OCI-LY7 (cell line): ENCODE measurements around the gene KIF1A. TPM values are rescaled to one million over a fixed set of nuclear protein-coding genes. Genes with fewer than 3 reads are reported as not detected.

Experiments
- BruUV-seq: library from RNA; stranded (reverse); fragments of 400-500 nt; replicated peaks from 2 replicates; lab custom pipeline; 2021; lab: Mats Ljungman, UMichigan
- CTCF ChIA-PET: fragments of 300-600 bp; sonication (Branson Sonifier 250); formaldehyde crosslinking; loops from one replicate; lab custom pipeline; 2022; ENCODE audit warnings: antibody characterized with exemption; ENCODE audit not compliant: unreplicated experiment; lab: Charles Lee
- POLR2A ChIA-PET: fragments of 300-600 bp; sonication (Branson Sonifier 250); formaldehyde crosslinking; loops from one replicate; lab custom pipeline; 2022; ENCODE audit warnings: antibody characterized with exemption; lab: Charles Lee
- DNase-seq: peaks from one replicate; pipeline ENCODE4 v3.0.0-alpha.2; 2015; ENCODE audit warnings: low spot score
- H2AFZ ChIP-seq: fragments of 200-600 bp; sonication (generic), shearing (Covaris generic); 2 replicates; pipeline ENCODE4 v1.6.1; 2014; ENCODE audit warnings: mild to moderate bottlenecking, antibody characterized with exemption, low read length, moderate library complexity
- H3K27ac ChIP-seq: fragments of 200-600 bp; sonication (generic); 2 replicates; pipeline ENCODE4 v1.5.1; 2014; ENCODE audit warnings: mixed run types, low read depth, mild to moderate bottlenecking, moderate library complexity, low read length, inconsistent platforms; ENCODE audit not compliant: poor library complexity, severe bottlenecking
- H3K36me3 ChIP-seq: fragments of 200-600 bp; sonication (generic); 2 replicates; pipeline ENCODE4 v1.6.1; 2014; ENCODE audit warnings: mild to moderate bottlenecking, antibody characterized with exemption, low read length, moderate library complexity, mixed read lengths; ENCODE audit not compliant: insufficient read depth
- H3K4me1 ChIP-seq: fragments of 200-600 bp; sonication (generic); 2 replicates; pipeline ENCODE4 v1.5.1; 2014; ENCODE audit warnings: mild to moderate bottlenecking, low read length; ENCODE audit not compliant: insufficient read depth, poor library complexity, severe bottlenecking
- H3K4me2 ChIP-seq: fragments of 200-600 bp; sonication (generic); 2 replicates; pipeline ENCODE4 v1.6.1; 2014; ENCODE audit warnings: mild to moderate bottlenecking, low read length
- H3K4me3 ChIP-seq: fragments of 200-600 bp; sonication (generic); 2 replicates; pipeline ENCODE4 v1.5.1; 2014; ENCODE audit warnings: mild to moderate bottlenecking, low read depth, low read length; ENCODE audit not compliant: poor library complexity, severe bottlenecking
- H3K79me2 ChIP-seq: fragments of 200-600 bp; sonication (generic); 2 replicates; pipeline ENCODE4 v1.6.1; 2016; ENCODE audit warnings: low read depth, mild to moderate bottlenecking, low read length, moderate library complexity, mixed read lengths; ENCODE audit not compliant: insufficient read depth
- H3K9me2 ChIP-seq: fragments of 200-600 bp; sonication (generic); 2 replicates; pipeline ENCODE4 v1.6.1; 2016; ENCODE audit warnings: mild to moderate bottlenecking, low read length, mixed read lengths; ENCODE audit not compliant: insufficient read depth
- H3K9me3 ChIP-seq: fragments of 200-600 bp; sonication (generic); 2 replicates; pipeline ENCODE4 v1.6.1; 2014; ENCODE audit warnings: mild to moderate bottlenecking, mixed run types, low read length, mixed read lengths
- H4K20me1 ChIP-seq: fragments of 200-600 bp; sonication (generic); 2 replicates; pipeline ENCODE4 v1.6.1; 2014; ENCODE audit warnings: mild to moderate bottlenecking, antibody characterized with exemption, low read length, moderate library complexity, mixed read lengths; ENCODE audit not compliant: insufficient read depth
- CTCF ChIP-seq: fragments of 200-600 bp; sonication (generic); conservative IDR thresholded peaks from 2 replicates; pipeline ENCODE4 v1.5.1; 2014; ENCODE audit warnings: mild to moderate bottlenecking, antibody characterized with exemption, low read length, moderate library complexity, mixed read lengths
- EZH2phosphoT487 ChIP-seq: fragments of 200-600 bp; sonication (generic); IDR thresholded peaks from 2 replicates; pipeline ENCODE4 v1.6.1; 2018; ENCODE audit warnings: low read depth, borderline replicate concordance, mild to moderate bottlenecking, mixed run types, antibody characterized with exemption, low read length, moderate library complexity, mixed read lengths
- intact Hi-C: fragments of 100-400 bp; cut with micrococcal nuclease; formaldehyde crosslinking; loops from one replicate; pipeline ENCODE4 v1.10.0; 2022; ENCODE audit not compliant: unreplicated experiment
- total RNA-seq, 2 experiments: library from RNA; depleted of rRNA in 1 of 2; stranded (reverse); fragments of >200 nt in 1 of 2; shearing (Covaris generic) in 1 of 2; gene quantifications; 2 replicates each; pipeline ENCODE4 v1.2.3, GENCODE V29; 2014 to 2022

The KIF1A gene
- total RNA-seq, 2 experiments from 2014 or later: not detected

DNA sequence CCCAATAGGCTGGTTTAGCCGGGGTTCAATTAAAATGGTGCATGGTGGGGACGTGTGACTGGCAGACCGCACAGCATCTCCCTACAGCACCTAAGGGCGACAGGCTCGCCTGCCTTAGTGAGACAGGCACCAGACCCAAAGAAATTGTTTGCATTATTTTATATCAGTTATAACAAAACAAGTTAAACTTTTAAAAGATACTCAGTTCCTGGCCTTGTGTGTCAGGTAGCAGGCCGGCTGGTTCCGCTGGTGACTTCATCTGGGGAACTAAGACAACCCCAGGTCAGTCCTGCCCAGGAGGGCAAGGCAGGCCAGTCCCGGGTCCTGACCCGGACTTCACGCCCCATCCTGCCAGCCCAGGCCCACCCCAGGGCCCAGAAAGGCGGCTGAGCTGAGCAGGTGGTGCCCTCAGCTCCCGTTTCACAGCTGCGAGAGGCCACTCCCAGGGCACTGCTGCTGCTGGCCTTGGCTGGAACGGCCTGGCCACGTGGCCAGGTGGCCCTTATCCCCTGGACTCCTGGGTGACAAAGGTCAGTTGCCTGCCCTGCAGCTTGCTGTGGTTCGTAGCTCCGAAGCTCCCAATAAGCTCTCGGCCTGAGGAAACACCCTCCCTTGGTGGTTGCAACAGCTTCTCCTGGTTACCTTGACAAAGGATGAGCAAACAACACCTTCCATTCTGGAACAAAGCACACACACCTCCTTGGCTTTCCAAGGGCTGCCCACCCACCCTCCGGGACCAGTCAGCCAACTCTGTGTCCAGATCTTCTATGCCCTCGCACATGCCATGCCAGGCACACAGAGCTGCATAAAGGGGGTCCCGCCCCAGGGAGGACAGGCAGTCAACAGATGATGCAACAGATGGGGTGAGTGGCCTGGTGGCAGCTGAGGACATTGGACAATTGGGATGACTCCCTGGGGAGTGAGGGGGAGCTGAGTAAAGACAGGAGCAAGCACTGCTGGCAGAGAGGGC, 37.3 kb upstream of the KIF1A start:
- DNase-seq: no peak
- no TSS peak for BruUV-seq
- Histone ChIP-seq H3K27ac (no peak overlapping the region), H3K79me2 (no peaks in the 10 kb centered on the region), H3K9me3 (no peaks in the 10 kb centered on the region), H2AFZ (no peak overlapping the region), H3K4me1 (no peaks in the 10 kb centered on the region), H4K20me1 (no peaks in the 10 kb centered on the region), H3K4me3 (no peak overlapping the region), H3K4me2 (no peak overlapping the region), H3K36me3 (no peaks in the 10 kb centered on the region), H3K9me2 (no peaks in the 10 kb centered on the region)
- ChIA-PET CTCF (no interaction called here), POLR2A (no interaction called here)
- TF ChIP-seq EZH2phosphoT487 (no peak), CTCF (no peak)
- intact Hi-C loops: no loop called here

DNA sequence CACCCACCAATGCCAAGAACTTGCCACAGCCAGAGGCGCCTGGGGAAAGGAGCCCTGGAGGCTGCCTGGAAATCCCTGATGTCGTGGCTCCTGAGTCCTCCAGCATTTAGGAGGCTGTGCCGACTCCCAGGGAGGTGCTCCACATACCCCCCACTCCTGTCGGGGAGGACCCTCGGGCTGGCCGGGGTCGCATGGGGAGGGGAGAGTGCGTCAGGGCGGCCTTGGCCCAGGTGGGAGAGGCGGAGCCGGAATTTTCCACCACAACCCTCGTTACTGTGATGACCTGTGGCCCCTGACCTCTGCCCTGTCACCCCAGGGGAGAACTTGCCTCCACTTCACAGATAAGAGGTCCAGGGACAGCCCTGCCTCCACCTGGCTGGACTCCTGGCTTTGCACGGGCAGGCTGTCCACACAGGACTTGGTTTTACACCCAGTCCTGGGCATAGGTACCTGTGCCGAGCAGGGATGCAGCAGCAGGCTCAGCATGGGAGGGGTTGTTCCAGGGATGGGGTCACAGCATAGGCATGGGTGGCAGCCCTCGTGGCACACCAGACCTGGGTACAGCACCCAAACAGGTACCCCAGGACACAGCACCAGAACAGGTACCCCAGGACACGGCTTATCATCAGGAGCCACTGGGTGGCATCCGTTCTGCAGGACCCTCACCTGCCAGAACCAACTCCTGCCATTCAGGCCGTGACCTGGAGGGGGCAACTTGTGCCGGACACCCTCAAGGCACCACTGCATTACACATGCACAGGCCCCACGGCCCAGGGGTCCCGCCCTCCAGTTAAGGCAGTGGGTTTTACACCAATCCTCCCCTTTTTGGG, 36.3 kb upstream of the KIF1A start:
- H3K36me3 ChIP-seq: no peaks in the 10 kb centered on the region
- no peaks in the 10 kb centered on the region for H3K9me2 ChIP-seq
- H4K20me1 ChIP-seq: no peaks in the 10 kb centered on the region
- no peak overlapping the region for H3K4me3 ChIP-seq
- H2AFZ ChIP-seq: no peak overlapping the region
- no TSS peak for BruUV-seq
- TF ChIP-seq CTCF (peak; percentile 60), EZH2phosphoT487 (no peak)
- no peaks in the 10 kb centered on the region for H3K9me3 ChIP-seq
- intact Hi-C loops: no loop called here
- H3K79me2 ChIP-seq: no peaks in the 10 kb centered on the region
- no peak overlapping the region for H3K27ac ChIP-seq
- H3K4me1 ChIP-seq: no peaks in the 10 kb centered on the region
- ChIA-PET POLR2A (no interaction called here), CTCF (no interaction called here)
- H3K4me2 ChIP-seq: no peak overlapping the region
- peak; percentile 33 for DNase-seq
